Measurements from ENCODE around the gene SLC35E1.

- TF ChIP-seq CTCF (IDR thresholded peaks at IDR 0.05 in 8 of 11, conservative IDR thresholded peaks at IDR 0.05 in 3 of 11): no peak
- no peak for TF ChIP-seq POLR2A (IDR thresholded peaks at IDR 0.05)
- no peak for TF ChIP-seq POLR2AphosphoS5 (IDR thresholded peaks at IDR 0.05)
Observed at GRCh38 chr19:16514383-16515019, 57.7 kb downstream of the SLC35E1 start.

Measured in spleen (tissue), 7 donors.